Panc1 (cell line): ENCODE data around the gene APLF. TPM values are rescaled to one million over a fixed set of nuclear protein-coding genes. Genes with fewer than 3 reads are reported as not detected.

Experiments
- ATAC-seq: fragments of 200-7000 bp; cut with Tn5 transposase; 2 replicates; pipeline ENCODE4 v1.9.1; 2020; ENCODE audit warnings: mild to moderate bottlenecking, moderate library complexity
- BruUV-seq: library from RNA; stranded (reverse); fragments of 400-500 nt; replicated peaks from 2 replicates; lab custom pipeline; 2021; lab: Mats Ljungman, UMichigan
- CTCF ChIA-PET: fragments of 300-600 bp; sonication (Branson Sonifier 250); formaldehyde crosslinking; loops from one replicate; lab custom pipeline; 2022; ENCODE audit warnings: antibody characterized with exemption; lab: Charles Lee
- POLR2A ChIA-PET: fragments of 300-600 bp; sonication (Branson Sonifier 250); formaldehyde crosslinking; loops from one replicate; lab custom pipeline; 2022; ENCODE audit warnings: antibody characterized with exemption; lab: Charles Lee
- DNase-seq: peaks from one replicate; pipeline ENCODE4 v3.0.0-alpha.2; 2010; ENCODE audit warnings: low read depth, low spot score
- H3K27ac ChIP-seq: 2 replicates; pipeline ENCODE4 v1.5.1; 2011; ENCODE audit warnings: mild to moderate bottlenecking, low read length, inconsistent platforms
- H3K27me3 ChIP-seq: fragments of 200-500 bp; sonication (Bioruptor generic); 2 replicates; pipeline ENCODE4 v1.6.0; 2014; ENCODE audit warnings: low read length, inconsistent platforms; ENCODE audit not compliant: control insufficient read depth, insufficient read depth
- H3K36me3 ChIP-seq: fragments of 200-500 bp; sonication (Bioruptor generic); 2 replicates; pipeline ENCODE4 v1.5.1; 2014; ENCODE audit warnings: inconsistent platforms, mild to moderate bottlenecking, low read length, moderate library complexity; ENCODE audit not compliant: control insufficient read depth, insufficient read depth
- H3K4me1 ChIP-seq: 2 replicates; pipeline ENCODE4 v1.5.1; 2011; ENCODE audit warnings: inconsistent platforms, mild to moderate bottlenecking, low read length, moderate library complexity; ENCODE audit not compliant: control insufficient read depth, insufficient read depth
- H3K4me3 ChIP-seq, 2 experiments: 2 replicates each; pipeline ENCODE4 v1.5.1; 2011 to 2012; ENCODE audit warnings: low read depth in 2 of 2, low read length in 2 of 2, mild to moderate bottlenecking in 2 of 2, inconsistent platforms in 1 of 2, moderate library complexity in 1 of 2
- H3K9me3 ChIP-seq: fragments of 200-500 bp; sonication (Bioruptor generic); 2 replicates; pipeline ENCODE4 v1.5.1; 2014; ENCODE audit warnings: low read depth, mild to moderate bottlenecking, inconsistent platforms, low read length, moderate library complexity; ENCODE audit not compliant: control insufficient read depth, insufficient read depth
- CTCF ChIP-seq: fragments of 450-650 bp; IDR thresholded peaks from 2 replicates; pipeline ENCODE4 v1.5.1; 2017; ENCODE audit warnings: mild to moderate bottlenecking
- POLR2AphosphoS5 ChIP-seq: IDR thresholded peaks from 2 replicates; pipeline ENCODE4 v1.6.1; 2012; ENCODE audit warnings: mild to moderate bottlenecking, low read depth, low read length, moderate library complexity
- SIN3A ChIP-seq: IDR thresholded peaks from 2 replicates; pipeline ENCODE4 v1.6.1; 2012; ENCODE audit warnings: low read depth, mild to moderate bottlenecking, low read length, moderate library complexity, borderline replicate concordance; ENCODE audit not compliant: insufficient read depth
- TCF7L2 ChIP-seq: IDR thresholded peaks from 2 replicates; pipeline ENCODE4 v1.6.1; 2011; ENCODE audit warnings: mild to moderate bottlenecking, low read depth, low read length, inconsistent platforms
- in situ Hi-C: cut with HindIII; loops from 2 replicates; pipeline ENCODE4 v1.10.0; 2016; ENCODE audit warnings: low sequenced_read_pairs, low pct_unique_long_range_greater_than_20kb
- intact Hi-C: fragments of 100-400 bp; cut with micrococcal nuclease; formaldehyde crosslinking; loops from one replicate; pipeline ENCODE4 v1.10.0; 2022; ENCODE audit not compliant: unreplicated experiment
- total RNA-seq: library from RNA; stranded (reverse); gene quantifications from one replicate; pipeline ENCODE4 v1.2.1, GENCODE V29; 2021; ENCODE audit not compliant: unreplicated experiment
- TF ChIP-seq, protein P1 (sequence below), 2 experiments: IDR thresholded peaks; 2 replicates each; pipeline ENCODE4 v1.6.1; 2011 to 2012; ENCODE audit warnings: low read depth in 2 of 2, control low read depth in 1 of 2, low read length in 1 of 2, mild to moderate bottlenecking in 1 of 2, moderate library complexity in 1 of 2; ENCODE audit not compliant: insufficient read depth in 1 of 2

APLF gene
- total RNA-seq, 1 experiment from 2014 or later, result 2.6 TPM

DNA sequence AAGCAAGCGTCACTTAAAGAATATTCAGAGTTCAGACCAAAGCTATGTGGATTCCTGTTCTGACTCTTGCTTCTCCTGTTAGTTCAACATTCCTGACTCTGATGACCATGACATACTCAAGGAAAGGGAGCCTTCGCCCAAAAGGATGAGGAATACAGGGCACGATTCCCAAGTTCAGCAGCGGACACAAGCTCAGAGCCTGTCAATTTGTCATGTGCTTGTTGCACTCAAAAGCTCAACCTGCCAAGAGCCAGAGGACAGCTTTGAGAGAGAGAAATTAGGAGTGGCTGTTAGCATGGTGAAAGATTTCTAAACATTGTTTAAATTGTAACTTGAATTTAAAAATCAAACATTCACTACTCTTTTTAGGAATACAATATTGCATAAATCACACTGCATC, 33.3 kb downstream of the APLF start:
- ATAC-seq, result no peak
- DNase-seq, result no peak
- Histone ChIP-seq H3K9me3 (no peaks in the 10 kb centered on the region), H3K4me3 (no peak overlapping the region), H3K36me3 (no peaks in the 10 kb centered on the region), H3K27ac (no peak overlapping the region), H3K27me3 (no peaks in the 10 kb centered on the region), H3K4me1 (no peaks in the 10 kb centered on the region)
- ChIA-PET CTCF (no interaction called here), POLR2A (no interaction called here)
- in situ Hi-C loops (no loop called here), intact Hi-C loops (no loop called here)
- BruUV-seq, result no TSS peak
- no peak for TF ChIP-seq POLR2AphosphoS5

GRCh38 chr2:68501768-68502167, 34.4 kb downstream of the APLF start:
- in situ Hi-C loops, result no loop called here
- POLR2A ChIA-PET, result no interaction called here
- H3K4me3 ChIP-seq, result no peak overlapping the region
- H3K27ac ChIP-seq, result no peak overlapping the region
- BruUV-seq, result no TSS peak
- no peak for DNase-seq
- intact Hi-C loops, result no loop called here
- CTCF ChIA-PET, result no interaction called here
- ATAC-seq, result no peak
- no peaks in the 10 kb centered on the region for H3K36me3 ChIP-seq
- H3K9me3 ChIP-seq, result no peaks in the 10 kb centered on the region
- H3K27me3 ChIP-seq, result no peaks in the 10 kb centered on the region
- H3K4me1 ChIP-seq, result no peaks in the 10 kb centered on the region
- TF ChIP-seq CTCF (no peak), SIN3A (no peak), POLR2AphosphoS5 (no peak), TCF7L2 (no peak)
- TF ChIP-seq, protein P1, sequence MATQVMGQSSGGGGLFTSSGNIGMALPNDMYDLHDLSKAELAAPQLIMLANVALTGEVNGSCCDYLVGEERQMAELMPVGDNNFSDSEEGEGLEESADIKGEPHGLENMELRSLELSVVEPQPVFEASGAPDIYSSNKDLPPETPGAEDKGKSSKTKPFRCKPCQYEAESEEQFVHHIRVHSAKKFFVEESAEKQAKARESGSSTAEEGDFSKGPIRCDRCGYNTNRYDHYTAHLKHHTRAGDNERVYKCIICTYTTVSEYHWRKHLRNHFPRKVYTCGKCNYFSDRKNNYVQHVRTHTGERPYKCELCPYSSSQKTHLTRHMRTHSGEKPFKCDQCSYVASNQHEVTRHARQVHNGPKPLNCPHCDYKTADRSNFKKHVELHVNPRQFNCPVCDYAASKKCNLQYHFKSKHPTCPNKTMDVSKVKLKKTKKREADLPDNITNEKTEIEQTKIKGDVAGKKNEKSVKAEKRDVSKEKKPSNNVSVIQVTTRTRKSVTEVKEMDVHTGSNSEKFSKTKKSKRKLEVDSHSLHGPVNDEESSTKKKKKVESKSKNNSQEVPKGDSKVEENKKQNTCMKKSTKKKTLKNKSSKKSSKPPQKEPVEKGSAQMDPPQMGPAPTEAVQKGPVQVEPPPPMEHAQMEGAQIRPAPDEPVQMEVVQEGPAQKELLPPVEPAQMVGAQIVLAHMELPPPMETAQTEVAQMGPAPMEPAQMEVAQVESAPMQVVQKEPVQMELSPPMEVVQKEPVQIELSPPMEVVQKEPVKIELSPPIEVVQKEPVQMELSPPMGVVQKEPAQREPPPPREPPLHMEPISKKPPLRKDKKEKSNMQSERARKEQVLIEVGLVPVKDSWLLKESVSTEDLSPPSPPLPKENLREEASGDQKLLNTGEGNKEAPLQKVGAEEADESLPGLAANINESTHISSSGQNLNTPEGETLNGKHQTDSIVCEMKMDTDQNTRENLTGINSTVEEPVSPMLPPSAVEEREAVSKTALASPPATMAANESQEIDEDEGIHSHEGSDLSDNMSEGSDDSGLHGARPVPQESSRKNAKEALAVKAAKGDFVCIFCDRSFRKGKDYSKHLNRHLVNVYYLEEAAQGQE (IDR thresholded peaks at IDR 0.05; ENCODE audit: insufficient read depth in 1 of 2, low read depth in 2 of 2, low read length in 1 of 2), result no peak

DNA sequence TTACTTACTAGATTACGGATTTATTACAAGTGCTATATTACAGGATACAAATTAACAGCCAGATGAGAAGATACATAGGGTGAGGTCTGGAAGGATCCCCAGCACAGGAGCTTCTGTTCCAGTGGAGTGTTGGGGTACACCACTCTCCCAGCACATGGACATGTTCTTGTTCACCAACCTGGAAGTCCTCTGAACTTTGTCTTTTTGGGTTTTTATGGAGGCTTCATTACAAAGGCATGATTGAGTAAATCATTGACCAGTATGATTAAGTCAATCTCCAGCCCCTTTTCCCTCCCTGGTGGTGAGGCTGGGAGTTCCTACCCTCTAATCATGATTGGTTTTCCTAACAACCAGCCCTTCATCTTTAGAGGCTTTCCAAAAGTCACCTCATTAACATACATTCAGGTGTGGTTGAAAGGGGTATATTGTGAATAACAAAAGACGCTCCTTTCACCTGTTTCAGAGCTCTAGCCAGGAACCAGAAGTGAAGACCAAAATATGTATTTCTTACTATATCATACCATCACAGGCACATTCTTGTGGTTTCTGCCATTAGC, 38.3 kb downstream of the APLF start:
- no peak for DNase-seq
- Histone ChIP-seq H3K4me1 (no peaks in the 10 kb centered on the region), H3K27ac (no peak overlapping the region), H3K36me3 (no peaks in the 10 kb centered on the region; the same call in 1 of the 2 replicates), H3K4me3 (no peak overlapping the region), H3K27me3 (no peaks in the 10 kb centered on the region), H3K9me3 (no peaks in the 10 kb centered on the region)
- CTCF ChIA-PET, result no interaction called here
- no peak for ATAC-seq
- intact Hi-C loops, result no loop called here
- no peak for TF ChIP-seq POLR2AphosphoS5
- no peak for TF ChIP-seq SIN3A
- TF ChIP-seq, protein P1 (IDR thresholded peaks at IDR 0.05; ENCODE audit: insufficient read depth in 1 of 2, low read depth in 2 of 2, low read length in 1 of 2), result no peak
- TF ChIP-seq CTCF, result no peak
- no peak for TF ChIP-seq TCF7L2
- in situ Hi-C loops, result no loop called here
- POLR2A ChIA-PET, result no interaction called here
- BruUV-seq, result no TSS peak
